Left cardiac atrium (tissue), 4 donors: ENCODE measurements around the gene NRDC. TPM values are rescaled to one million over a fixed set of nuclear protein-coding genes. Genes with fewer than 3 reads are reported as not detected.

Experiments used
- ATAC-seq, 2 donors: fragments of 200-7000 bp; cut with Tn5 transposase; one replicate each; pipeline ENCODE4 v1.9.1; 2020; ENCODE audit warnings: mild to moderate bottlenecking in 2 of 2, moderate library complexity in 2 of 2
- DNase-seq: peaks from one replicate; pipeline ENCODE4 v3.0.0-alpha.2; 2020
- intact Hi-C, 2 donors: fragments of 100-400 bp; cut with DNase I; formaldehyde crosslinking; loops; one replicate each; pipeline versions ENCODE4 v1.14.1 to v1.15.1; 2022 to 2023
- total RNA-seq, 2 donors: library from RNA; stranded (reverse); fragmentation: NEBNext Ultra II Directional; extraction: Animal tissue kit (Norgen Biotek cat#: 25700); gene quantifications; one replicate each; pipeline ENCODE4 v1.2.1, GENCODE V29; 2021
- donor health status: DM: no; HTN: yes; CAD: no.
- donor health status: DM: no; HTN: yes; CAD: no; lungs with severe emphysema.
- donor health status: DM: yes; HTN: yes; CAD: no.
- donor health status: Dilated cardiomyopathy.

The NRDC gene
- total RNA-seq, 2 donors from 2014 or later: 120 to 136 TPM

DNA sequence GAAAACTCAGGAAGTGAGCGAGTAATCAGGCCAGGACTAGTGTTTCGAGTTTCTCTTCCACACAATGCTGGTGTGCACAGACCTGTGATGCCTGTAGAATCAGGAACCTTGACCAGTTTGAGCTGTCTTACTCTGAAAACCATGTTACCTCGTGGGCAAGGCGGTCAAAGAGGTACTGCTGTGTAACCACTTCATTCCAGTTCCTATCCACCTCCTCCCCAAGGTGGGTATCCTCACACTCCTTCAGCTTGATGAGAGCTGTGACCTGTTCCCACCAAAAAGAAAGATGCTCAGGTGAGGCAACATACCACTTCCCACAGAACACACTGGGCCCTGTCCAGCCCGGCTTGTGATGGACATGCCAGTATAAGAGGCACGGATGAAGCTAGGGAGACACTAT lies 88.1 kb downstream of the NRDC start:
- intact Hi-C loops: no loop called here
- DNase-seq (no peak), ATAC-seq (no peak)

DNA sequence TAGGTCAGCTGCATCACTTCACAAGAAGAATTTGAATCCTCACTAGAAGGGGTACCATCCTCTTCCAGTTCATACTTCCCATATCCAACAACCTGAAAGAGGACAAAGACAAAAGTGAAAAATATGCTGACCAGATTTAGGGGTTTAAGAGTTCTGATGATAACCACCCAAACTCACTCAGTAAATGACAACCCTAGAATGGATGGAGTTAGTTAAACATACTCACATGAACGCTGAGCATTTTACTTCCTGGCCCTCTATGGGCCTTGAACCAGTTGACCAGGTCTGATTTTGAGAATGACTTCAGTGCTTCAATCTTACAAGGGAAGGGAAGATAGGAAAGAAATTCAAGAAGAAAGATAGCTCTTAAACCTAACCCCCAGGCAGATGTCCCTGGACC lies 89.2 kb downstream of the NRDC start:
- DNase-seq: no peak
- intact Hi-C loops: no loop called here
- no peak for ATAC-seq

DNA sequence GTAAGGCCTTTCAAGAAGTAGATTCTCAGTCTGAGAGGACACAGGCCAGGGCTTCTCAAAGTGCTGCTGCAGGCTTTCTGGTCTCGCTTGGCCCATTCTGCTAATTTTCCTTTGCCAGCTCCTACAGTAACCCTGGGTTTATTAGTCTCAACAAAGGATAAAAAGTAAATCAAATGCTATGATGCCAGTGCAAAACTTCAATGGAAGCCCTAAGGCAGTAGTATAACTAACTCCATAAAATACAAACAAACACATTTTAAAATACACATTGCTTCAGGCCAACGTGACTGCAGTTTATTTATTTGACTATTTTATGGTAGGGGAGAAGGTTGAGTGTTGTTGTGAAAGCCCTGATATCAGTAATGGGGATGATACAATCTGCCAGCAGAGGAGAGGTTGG lies 89.6 kb downstream of the NRDC start:
- DNase-seq (no peak), ATAC-seq (no peak)
- intact Hi-C loops: no loop called here

DNA sequence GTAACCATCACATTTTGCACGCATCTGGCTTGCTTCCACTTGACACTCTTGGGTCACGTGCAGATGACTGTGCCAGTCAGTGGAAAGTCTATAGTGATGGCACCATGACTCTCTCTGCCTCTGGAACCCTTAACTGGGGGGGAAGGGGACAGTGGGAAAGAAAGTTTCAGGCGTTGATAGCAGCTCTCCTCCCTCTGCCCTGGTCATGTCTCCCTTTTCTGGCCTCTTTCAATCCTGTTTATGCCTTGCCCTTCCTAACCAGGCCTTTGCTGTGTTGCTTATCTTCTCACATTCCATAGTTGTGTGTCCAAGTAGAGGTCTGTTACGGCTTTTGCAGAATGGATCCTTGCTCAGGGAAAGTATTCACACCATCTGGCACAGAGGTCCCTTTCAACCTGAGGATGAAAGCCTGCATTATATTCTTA lies 93.5 kb downstream of the NRDC start:
- ATAC-seq (peak; percentile 59 to 72), DNase-seq (no peak)
- intact Hi-C loops: no loop called here

DNA sequence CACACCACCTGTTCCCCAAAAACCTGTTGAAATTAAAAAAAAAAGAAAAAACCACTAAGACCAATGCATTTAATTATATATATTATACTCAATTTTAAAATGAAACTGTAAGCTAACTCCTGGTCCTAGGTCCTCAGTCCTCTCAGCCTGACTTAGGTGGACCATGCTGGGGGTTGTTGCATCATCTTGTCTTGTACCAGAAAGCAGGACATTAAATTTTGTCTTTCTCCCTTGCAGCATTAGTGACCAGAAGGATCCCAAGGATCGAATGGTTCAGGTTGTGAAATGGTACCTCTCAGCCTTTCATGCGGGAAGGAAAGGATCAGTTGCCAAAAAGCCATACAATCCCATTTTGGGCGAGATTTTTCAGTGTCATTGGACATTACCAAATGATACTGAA lies 97.6 kb downstream of the NRDC start:
- intact Hi-C loops: no loop called here
- ATAC-seq: no peak

DNA sequence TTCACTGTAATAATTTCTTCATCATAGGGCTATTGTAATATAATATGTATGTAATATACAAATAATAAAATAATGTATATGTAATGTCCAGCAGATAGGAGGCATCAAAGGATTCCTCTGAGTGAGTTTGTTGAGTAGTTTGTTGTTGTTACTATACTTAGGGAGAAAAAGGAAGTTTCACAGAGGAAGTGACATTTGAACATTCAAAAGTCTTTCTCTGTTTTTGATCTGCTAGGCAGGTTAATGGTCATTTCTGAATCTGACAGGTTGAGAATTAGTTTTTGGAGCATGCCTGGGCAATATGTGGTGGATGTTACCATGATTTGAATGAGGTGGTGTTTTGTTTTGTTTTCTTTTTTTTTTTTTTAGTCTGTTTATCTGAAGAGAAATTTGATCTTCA lies 102.1 kb downstream of the NRDC start:
- intact Hi-C loops: no loop called here
- no peak for DNase-seq
- no peak for ATAC-seq

More for the DNA sequence above, 97.6 kb downstream of the NRDC start:
- DNase-seq: no peak

DNA sequence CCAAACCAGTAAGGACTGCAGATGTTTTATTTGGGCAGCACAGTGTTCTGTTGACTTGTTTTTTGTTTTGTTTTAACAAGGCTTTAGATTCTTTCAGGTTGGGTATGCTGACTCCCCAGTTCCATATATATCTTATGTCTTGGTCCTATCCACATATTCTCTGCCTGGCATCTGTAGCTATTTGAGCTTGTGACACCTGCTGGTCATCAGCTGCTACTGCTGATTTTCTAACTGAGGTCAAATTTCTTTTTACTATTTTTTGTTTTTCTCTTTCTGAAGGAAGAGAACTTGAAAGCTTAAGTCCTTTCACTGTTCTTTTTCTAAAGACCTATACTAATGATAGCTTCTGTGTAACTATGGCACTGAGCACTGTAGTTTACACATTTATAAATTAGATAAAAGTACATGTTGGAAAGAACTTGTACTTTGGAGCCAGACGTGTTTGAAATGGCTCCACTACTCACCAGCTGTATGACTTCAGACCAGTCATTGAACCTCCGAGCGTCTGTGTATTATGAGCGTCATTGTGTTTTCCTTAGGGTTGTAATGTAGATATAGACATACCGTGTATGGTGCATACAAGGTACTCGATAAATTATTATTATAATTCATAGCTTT lies 109.4 kb downstream of the NRDC start:
- DNase-seq: no peak
- peak; percentile 76 to 77 for ATAC-seq
- intact Hi-C loops: loop anchor here in 1 of 2 donors (5.0 to 10.0 kb wide), 2 partner anchors 142 to 204 kb away; no protein-coding TSS in a partner anchor

DNA sequence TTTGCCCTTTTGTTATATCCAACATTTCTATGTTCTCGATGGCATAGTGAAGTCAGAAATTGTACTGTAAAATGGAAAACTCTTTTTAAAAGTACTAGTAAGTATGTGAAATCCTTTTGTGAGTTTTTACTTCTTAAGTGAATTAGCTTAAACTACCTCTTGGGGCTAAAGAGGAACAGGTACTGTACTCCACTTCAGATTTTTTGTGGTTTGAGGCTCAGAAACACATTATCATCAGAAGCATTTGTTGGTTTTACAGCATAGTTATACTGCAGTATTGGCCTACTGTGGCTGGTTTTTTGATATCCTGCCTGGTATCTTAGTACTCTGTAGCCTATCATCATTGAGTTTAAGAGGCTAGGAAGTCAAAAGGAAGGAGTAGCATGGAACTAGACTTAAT lies 117.2 kb downstream of the NRDC start:
- intact Hi-C loops: loop anchor here in 1 of 2 donors (10.0 kb wide), 1 partner anchor 197 kb away; no protein-coding TSS in a partner anchor
- no peak for ATAC-seq

DNA sequence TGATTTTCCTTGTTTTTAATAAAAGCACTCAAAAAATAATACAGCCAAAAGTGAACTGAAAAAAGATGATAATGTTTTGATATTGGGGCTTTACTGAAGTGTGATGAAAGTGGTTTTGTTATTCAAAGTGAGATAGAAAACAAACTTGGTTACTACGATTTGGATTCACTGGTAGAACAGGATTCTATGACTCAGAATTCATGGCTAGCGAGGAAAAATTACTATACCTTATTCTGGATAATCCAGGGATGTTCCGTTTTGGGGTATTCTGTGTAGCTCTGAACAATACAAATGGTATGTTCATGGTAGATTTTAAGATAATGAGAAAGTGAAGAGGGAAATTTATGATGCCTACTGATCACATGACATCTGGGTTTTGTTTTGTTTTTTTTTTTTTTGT lies 117.7 kb downstream of the NRDC start:
- DNase-seq (no peak), ATAC-seq (no peak)
- intact Hi-C loops: loop anchor here in 1 of 2 donors (10.0 kb wide), 1 partner anchor 196 kb away; no protein-coding TSS in a partner anchor

More for the DNA sequence above, 117.2 kb downstream of the NRDC start:
- no peak for DNase-seq

DNA sequence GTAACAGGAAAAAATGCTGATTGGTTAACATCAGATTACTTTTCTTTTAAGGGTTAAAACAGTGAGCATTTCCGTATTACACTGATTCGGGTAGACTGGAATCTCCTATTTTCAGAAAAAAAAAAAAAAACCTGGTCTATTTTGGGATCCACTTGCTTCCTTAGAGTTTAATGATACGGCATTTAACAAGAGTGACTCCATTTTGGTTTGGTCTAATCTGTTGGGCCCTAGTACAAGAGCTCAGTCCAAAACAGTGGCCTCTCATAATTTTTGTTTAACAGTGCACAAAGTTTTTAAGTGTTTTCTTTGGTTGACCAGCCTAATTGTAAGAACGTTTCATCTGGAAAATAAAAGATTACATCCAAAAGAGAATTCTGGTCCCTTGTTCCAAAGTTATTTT lies 120.2 kb downstream of the NRDC start:
- DNase-seq (no peak), ATAC-seq (no peak)
- intact Hi-C loops: no loop called here

DNA sequence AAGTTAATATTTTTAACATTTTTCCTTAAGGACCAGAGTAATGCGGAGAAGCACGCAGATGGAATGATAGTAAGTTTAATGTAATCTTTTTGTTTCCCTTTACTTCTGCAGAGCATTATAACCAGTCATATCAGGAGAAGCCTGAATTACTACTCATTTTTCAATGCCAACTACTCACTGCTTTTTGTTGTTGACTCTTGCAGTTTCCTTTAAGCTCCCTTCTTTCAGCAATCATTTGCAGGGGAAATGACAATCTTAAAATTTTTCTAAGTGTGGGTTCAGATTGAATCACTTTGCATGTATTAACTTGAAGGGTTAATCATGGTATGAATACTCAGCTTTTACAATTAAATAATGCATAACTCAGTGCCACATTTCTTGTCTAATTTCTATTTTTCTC lies 122.2 kb downstream of the NRDC start:
- DNase-seq (no peak), ATAC-seq (no peak)
- intact Hi-C loops: no loop called here

DNA sequence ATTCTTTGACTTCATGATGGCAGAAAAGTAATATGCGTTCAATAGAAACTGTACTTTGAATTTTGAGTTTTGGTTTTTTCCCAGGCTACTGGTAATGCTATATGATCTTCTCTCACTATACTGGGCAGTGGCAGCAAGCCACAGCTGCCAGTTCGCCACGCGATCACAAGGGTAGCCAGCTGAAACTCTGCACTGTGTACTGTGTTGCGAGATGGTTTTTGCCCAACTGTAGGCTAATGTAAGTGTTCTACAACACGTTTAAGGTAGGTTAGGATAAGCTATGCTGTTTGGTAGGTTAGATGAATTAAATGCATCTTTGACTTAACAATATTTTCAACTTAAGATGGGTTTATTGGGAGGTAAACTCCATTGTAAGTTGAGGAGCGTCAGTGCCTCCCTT lies 123.1 kb downstream of the NRDC start:
- intact Hi-C loops: no loop called here
- ATAC-seq (no peak), DNase-seq (no peak)

DNA sequence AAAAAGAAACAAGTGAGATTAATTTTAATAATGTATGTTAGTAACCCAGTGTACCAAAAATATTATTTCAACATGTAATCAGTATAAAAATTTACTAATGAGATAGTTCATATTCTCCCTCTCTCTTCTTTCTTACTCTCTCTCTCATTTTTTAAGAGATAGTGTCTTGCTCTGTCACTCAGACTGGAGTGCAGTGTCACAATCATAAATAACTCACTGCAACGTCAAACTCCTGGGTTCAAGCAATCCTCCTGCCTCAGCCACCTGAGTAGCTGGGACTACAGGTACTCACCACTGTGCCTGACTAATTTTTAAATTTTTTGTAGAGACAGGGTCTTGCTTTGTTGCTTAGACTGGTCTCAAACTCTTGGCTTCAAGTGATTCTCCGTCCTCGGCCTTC lies 123.9 kb downstream of the NRDC start:
- intact Hi-C loops: no loop called here
- DNase-seq (no peak), ATAC-seq (no peak)

DNA sequence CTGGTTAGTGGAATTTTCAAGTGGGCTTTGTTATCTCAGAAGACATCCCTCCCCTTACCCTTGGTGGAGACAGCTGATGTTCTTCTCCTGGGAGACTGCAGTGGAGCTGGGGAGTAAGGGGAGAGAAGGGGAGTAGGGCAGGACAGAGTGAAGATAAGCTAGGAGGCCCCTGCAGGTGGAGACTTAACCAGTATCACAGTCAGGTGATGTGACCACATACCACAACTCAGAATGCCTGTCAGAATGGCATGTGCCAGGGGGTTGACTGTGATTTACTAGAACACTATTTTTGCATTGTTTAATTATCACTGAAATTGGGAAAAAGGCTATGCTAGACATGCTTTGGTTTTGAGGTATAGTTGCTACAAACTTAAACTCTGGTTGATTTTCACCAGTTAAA lies 124.6 kb downstream of the NRDC start:
- DNase-seq (no peak), ATAC-seq (no peak)
- intact Hi-C loops: no loop called here

DNA sequence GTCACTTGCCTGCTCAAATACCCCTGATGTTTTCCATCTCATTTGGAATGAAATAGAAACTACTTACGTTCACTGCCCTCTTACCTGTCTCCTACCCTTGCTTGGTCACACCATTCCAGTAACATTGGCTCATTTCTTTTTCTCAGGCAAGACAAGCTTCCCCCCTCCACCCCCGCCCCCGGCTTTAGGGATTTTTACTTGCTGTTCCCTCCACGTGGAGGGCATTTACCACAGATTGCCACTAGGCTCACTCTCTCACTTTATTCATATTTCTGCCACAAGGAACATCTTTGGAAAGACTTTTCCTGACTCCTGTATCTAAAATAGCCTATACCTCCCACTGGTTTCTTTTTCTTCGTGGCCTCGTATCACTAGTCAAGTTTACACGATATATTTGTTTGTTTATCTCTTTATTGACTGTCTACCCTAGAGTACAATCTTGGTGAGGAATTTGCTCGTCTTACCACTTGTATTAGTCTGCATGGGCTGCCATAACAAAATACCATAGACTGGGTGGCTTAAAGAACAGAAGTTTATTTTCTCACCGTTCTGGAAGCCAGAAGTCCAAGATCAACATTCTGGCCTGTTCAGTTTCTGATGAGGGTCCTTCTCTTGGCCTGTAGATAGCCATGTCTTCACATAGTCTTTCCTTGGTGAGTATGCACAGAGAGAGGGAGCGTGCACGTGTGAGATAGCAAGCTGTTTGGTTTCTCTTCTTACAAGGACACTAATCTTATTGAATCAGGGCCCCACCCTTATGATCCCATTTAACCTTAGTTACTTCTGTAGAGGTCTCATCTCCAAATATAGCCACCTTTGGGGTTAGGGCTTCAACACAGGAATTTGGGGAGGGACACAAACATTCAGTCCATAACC lies 126.2 kb downstream of the NRDC start:
- ATAC-seq: no peak

DNA sequence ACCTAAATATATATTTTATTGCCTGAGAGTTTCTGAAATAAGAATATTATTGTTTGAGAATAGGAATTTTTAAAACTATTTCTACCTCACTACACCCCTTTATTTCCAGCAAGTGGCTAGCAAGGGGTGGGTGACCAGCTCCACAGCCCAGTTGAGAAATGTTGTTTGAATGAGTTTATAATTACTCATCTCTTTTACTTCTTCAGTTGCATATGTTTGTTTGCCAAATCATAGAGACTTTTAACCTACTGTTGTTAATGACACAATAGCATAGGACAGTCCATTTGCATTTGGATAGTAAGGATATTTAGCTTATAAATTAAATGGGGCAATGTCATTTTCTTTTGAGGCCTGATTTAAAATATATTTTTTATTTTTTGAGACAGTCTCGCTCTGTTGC lies 127.8 kb downstream of the NRDC start:
- ATAC-seq: no peak
- intact Hi-C loops: no loop called here
- no peak for DNase-seq

More for the DNA sequence above, 126.2 kb downstream of the NRDC start:
- DNase-seq: no peak
- intact Hi-C loops: no loop called here

DNA sequence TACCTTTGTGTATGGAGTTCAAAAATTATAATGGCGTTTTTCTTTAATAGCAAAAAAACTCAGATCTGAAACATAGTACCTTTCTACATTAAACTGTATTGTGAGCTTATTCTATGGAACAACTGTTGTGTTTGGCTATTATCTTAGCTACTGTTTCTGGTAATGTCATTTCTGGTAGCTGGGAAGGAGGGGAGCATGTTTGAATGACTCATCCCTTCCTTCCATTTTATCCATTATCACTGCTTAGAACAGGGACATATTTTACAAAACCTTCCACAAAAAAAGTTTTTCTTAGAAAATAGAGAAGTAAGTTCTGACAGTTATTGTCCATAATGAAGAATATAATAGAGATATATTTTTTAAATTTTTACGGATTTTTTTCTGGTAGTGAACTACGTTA lies 128.3 kb downstream of the NRDC start:
- ATAC-seq: peak in 1 of 2 donors; percentile 47
- intact Hi-C loops: no loop called here
- no peak for DNase-seq

DNA sequence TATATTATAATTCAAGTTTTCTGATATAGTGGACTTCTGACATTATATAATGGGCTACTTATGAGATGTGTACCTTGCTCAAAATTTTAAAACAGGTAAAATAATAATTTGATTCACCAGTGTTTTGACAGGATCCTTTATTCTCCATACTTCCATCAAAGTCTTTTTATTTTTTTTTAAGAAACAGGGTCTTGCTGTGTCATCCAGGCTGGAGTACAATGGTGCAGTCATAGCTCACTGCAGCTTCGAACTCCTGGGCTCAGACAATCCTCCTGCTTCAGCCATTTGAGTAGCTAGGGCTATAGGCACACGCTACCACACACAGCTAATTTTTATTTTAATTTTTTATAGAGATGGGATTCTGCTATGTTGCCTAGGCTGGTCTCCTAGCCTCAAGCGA lies 129.4 kb downstream of the NRDC start:
- intact Hi-C loops: no loop called here

DNA sequence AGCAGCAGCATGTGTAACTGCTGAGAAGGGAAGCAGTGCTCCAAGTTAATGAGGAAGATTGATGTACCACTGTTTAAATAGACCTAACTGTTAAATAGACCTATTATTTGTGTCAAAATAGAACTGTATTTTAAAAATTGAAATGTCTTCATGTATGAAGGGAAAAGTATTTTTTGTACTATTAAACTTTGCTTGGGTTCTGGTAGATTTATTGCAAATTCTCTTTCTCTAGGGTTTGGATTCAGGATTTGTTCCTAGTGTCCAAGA lies 133.3 kb downstream of the NRDC start:
- no peak for DNase-seq
- intact Hi-C loops: no loop called here
- ATAC-seq: no peak

More for the DNA sequence above, 129.4 kb downstream of the NRDC start:
- DNase-seq (no peak), ATAC-seq (no peak)

DNA sequence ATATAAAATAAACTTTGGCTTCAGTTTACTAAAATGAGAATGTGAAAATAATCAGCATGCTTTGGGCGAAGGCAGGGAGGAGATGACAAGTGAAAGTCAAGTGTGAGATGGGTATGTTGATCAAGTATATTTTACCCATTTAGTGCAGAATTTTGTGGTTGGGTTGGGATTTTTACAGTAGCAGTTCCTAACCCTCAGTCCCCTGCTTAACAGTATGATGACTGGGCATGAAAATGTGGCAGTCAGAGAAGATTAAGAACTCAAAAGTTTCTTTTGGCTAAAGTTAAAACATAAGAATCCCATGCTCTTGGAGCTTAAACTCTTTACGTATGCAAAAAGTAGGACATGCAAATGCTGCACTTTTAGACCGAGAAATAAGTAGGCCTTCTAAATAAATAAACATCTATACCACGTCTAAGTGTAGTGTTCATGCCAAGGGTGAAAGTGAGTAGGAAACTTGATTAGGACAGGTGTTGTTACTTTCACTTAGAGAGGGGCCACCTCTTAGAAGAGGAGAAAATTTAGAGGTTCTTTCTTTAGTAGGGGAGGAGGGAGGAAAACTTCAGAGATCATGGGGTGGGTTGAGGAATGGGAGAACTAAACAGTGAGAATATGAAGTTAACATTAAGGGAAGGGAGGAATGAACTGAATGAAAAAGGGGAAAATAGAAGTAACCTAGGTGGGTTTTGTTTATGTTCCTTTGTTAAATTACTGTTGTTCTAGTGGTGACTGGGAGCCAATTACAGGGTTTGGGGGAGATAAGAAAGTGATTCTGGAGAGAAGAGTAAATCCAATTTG lies 133.8 kb downstream of the NRDC start:
- ATAC-seq: no peak
- no peak for DNase-seq
- intact Hi-C loops: no loop called here
